HG03520 (cell line): ENCODE data around the gene THSD8.
"Not testable (repeated sequence)": the region's sequence is repeated elsewhere in the genome, so short reads cannot be mapped to it uniquely, and the experiment has no call there.

ENCODE experiments used
- ATAC-seq: cut with Tn5 transposase; IDR thresholded peaks from one replicate; pipeline ENCODE4 v1.9.1; 2021; ENCODE audit warnings: mild to moderate bottlenecking, moderate library complexity; ENCODE audit not compliant: unreplicated experiment

Gene THSD8

GRCh38 chr19:12821761-12822160 lies 19.9 kb downstream of the THSD8 start:
- ATAC-seq = no peak

- ATAC-seq = no peak
Measured at GRCh38 chr19:12825254-12826131, 23.6 kb downstream of the THSD8 start.

- no peak for ATAC-seq
Measured at GRCh38 chr19:12828494-12828893, 26.6 kb downstream of the THSD8 start.

- ATAC-seq = no peak
Measured at GRCh38 chr19:12833418-12833737, 31.5 kb downstream of the THSD8 start.

GRCh38 chr19:12833738-12834565 lies 32.1 kb downstream of the THSD8 start:
- no peak for ATAC-seq

- no peak for ATAC-seq
Measured at GRCh38 chr19:12834566-12834943, 32.7 kb downstream of the THSD8 start, which contains the start of gene RTBDN. Gene RTBDN, minus strand, starts transcription at chr19:12834579. Its CDS starts 4,600 bp downstream, at chr19:12829979.

GRCh38 chr19:12834976-12835757 lies 33.3 kb downstream of the THSD8 start:
- ATAC-seq = no peak

GRCh38 chr19:12836529-12836863 lies 34.6 kb downstream of the THSD8 start:
- ATAC-seq = no peak

- ATAC-seq = no peak
Measured at GRCh38 chr19:12837225-12837624, 35.4 kb downstream of the THSD8 start.

GRCh38 chr19:12838182-12838885 lies 36.5 kb downstream of the THSD8 start, which contains the start of gene MAST1:
Gene MAST1, plus strand, starts transcription at chr19:12838515. Its CDS starts 58 bp downstream, at chr19:12838573.
- ATAC-seq = no peak

- no peak for ATAC-seq
Measured at GRCh38 chr19:12838886-12839756, 37.3 kb downstream of the THSD8 start.

GRCh38 chr19:12840091-12841079 lies 38.5 kb downstream of the THSD8 start:
- no peak for ATAC-seq

- ATAC-seq = no peak
Measured at GRCh38 chr19:12841094-12841493, 39.2 kb downstream of the THSD8 start.

GRCh38 chr19:12842511-12842910 lies 40.6 kb downstream of the THSD8 start:
- ATAC-seq = no peak

- ATAC-seq = no peak
Measured at GRCh38 chr19:12843328-12843727, 41.5 kb downstream of the THSD8 start.

GRCh38 chr19:12843999-12844732 lies 42.3 kb downstream of the THSD8 start:
- ATAC-seq = no peak

- not testable (repeated sequence) for ATAC-seq
Measured at GRCh38 chr19:12846613-12847012, 44.7 kb downstream of the THSD8 start.
